ENCODE measurements around the gene CDC42EP1. TPM values are rescaled to one million over a fixed set of nuclear protein-coding genes. Genes with fewer than 3 reads are reported as not detected.
"Not testable (repeated sequence)": the region's sequence is repeated elsewhere in the genome, so short reads cannot be mapped to it uniquely, and the experiment has no call there.

CDC42EP1 gene
- polyA plus RNA-seq, 1 donor: 50.3 TPM

DNA sequence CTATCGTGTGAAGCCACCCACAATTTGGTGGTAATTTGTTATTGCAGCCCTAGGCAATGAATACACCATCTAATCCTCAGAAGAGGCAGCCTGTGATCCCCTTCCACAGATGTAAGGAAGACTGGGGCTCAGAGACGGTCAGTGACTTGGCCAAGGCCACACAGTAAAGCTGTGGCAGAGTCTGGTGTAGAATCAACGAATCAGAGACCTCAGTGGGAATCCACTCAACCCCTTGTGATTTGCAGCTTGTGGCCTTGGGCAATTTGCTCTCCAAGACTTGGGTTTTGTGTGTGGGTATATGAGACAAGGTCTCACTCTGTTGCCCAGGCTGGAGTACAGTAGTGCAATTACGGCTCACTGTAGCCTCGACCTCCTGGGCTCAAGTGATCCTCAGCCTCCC is 17.7 kb downstream of the CDC42EP1 start:
- no CpG with 5 or more reads among the region's 5 CpGs for WGBS (ENCODE audit: insufficient coverage, low lambda C conversion rate)
- peak in 1 of 2 donors; percentile 46 for DNase-seq
- no peaks in the 10 kb centered on the region for H3K27me3 ChIP-seq (ENCODE audit: control insufficient read depth, insufficient read depth, low read length)
- H3K9me3 ChIP-seq (ENCODE audit: control insufficient read depth, low read depth, low read length): no peaks in the 10 kb centered on the region
- H3K4me1 ChIP-seq (ENCODE audit: control insufficient read depth, insufficient read depth, low read length): peaks cover 45% of the 10 kb centered on the region
- peaks cover 7% of the 10 kb centered on the region for H3K36me3 ChIP-seq (ENCODE audit: control insufficient read depth, insufficient read depth, low read length)
- H3K4me3 ChIP-seq (ENCODE audit: low read length): peak overlapping the region; percentile 46
- peak overlapping the region; percentile 78 for H3K27ac ChIP-seq (ENCODE audit: low read length)

DNA sequence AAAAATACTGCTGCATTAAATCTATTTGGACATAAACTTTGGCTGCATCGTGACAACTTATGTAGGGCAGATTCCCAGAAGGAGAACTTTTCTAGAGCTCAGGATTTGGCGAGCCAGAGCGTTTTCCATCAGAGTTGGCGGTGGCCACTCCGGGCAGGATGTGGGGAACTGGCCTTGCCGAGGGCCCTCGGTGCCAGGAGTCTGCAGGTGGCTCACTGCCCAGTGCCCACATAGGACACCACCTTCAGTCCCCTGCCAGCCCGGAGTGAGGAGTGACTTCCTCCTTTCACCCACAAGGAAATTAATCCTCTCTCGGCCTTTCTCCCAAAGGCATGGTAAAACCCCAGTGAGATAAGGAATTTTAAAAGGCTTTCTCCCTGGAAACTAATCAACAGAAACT is 21.2 kb downstream of the CDC42EP1 start:
- Histone ChIP-seq H3K36me3 (ENCODE audit: control insufficient read depth, insufficient read depth, low read length) (peaks cover 2% of the 10 kb centered on the region), H3K9me3 (ENCODE audit: control insufficient read depth, low read depth, low read length) (no peaks in the 10 kb centered on the region), H3K4me3 (ENCODE audit: low read length) (no peak overlapping the region), H3K4me1 (ENCODE audit: control insufficient read depth, insufficient read depth, low read length) (peaks cover 32% of the 10 kb centered on the region), H3K27ac (ENCODE audit: low read length) (peak overlapping the region; percentile 66), H3K27me3 (ENCODE audit: control insufficient read depth, insufficient read depth, low read length) (no peaks in the 10 kb centered on the region)
- DNase-seq: peak in 1 of 2 donors; percentile 56
- no CpG with 5 or more reads among the region's 9 CpGs for WGBS (ENCODE audit: insufficient coverage, low lambda C conversion rate)

DNA sequence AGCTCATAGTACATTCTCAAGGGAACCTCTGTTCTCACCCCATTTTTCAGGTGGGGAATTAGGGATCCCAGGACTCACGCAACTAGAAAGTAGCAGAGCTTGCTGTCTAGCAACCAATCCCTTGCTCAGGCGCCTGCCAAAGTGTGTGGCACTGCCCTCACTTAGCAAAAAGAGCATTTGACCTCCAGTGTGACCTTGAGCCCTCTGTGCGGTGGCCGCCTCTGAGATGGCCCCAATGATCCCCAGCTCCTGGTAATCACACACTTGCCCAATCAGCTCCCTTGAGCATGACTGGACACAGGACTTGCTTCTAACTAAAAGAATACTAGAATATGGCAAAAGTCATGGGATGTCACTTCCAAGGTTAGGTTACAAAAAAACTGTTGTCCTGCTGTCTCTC is 22.2 kb downstream of the CDC42EP1 start:
- Histone ChIP-seq H3K36me3 (ENCODE audit: control insufficient read depth, insufficient read depth, low read length) (no peaks in the 10 kb centered on the region), H3K27ac (ENCODE audit: low read length) (peak overlapping the region; percentile 66), H3K4me3 (ENCODE audit: low read length) (no peak overlapping the region), H3K27me3 (ENCODE audit: control insufficient read depth, insufficient read depth, low read length) (no peaks in the 10 kb centered on the region), H3K9me3 (ENCODE audit: control insufficient read depth, low read depth, low read length) (no peaks in the 10 kb centered on the region), H3K4me1 (ENCODE audit: control insufficient read depth, insufficient read depth, low read length) (peaks cover 39% of the 10 kb centered on the region)
- peak in 1 of 2 donors; percentile 9 for DNase-seq
- no CpG with 5 or more reads among the region's 4 CpGs for WGBS (ENCODE audit: insufficient coverage, low lambda C conversion rate)

DNA sequence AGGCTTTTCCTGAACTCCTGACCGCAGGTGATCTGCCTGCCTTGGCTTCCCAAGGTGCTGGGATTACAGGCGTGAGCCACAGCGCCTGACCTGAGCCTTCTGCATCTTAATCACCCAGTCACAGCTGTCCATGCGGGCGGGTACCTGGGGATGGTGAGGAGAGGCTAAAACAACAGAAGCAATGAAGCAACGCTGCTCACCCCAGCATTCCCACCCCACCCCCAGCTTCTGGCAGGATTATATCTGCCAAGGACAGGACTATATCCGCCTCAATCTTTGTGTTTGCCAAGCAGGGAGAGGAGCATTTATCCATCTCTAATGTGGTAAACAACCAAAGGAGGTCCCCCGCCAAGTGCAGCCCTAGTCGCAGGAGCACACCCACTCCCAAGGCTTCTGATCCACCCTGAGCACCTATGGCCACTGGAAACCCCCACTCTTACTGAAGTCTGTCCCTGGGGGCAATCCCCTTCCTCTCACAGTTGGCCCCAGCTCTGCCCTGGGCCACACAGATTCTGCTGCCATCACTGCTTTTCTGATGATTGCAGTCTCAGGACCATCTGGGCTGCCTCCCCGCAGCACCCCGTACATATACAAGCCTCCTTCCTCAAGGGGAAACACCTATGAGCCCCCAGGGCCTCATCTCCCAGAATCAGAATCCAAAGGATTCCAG is 28.4 kb downstream of the CDC42EP1 start:
- no peaks in the 10 kb centered on the region for H3K9me3 ChIP-seq (ENCODE audit: control insufficient read depth, low read depth, low read length)
- no peaks in the 10 kb centered on the region for H3K36me3 ChIP-seq (ENCODE audit: control insufficient read depth, insufficient read depth, low read length)
- peak in 1 of 2 donors; percentile 64 for DNase-seq
- no CpG with 5 or more reads among the region's 11 CpGs for WGBS (ENCODE audit: insufficient coverage, low lambda C conversion rate)
- H3K4me3 ChIP-seq (ENCODE audit: low read length): no peak overlapping the region
- peak overlapping the region; percentile 55 for H3K27ac ChIP-seq (ENCODE audit: low read length)
- no peaks in the 10 kb centered on the region for H3K27me3 ChIP-seq (ENCODE audit: control insufficient read depth, insufficient read depth, low read length)
- H3K4me1 ChIP-seq (ENCODE audit: control insufficient read depth, insufficient read depth, low read length): peaks cover 32% of the 10 kb centered on the region

DNA sequence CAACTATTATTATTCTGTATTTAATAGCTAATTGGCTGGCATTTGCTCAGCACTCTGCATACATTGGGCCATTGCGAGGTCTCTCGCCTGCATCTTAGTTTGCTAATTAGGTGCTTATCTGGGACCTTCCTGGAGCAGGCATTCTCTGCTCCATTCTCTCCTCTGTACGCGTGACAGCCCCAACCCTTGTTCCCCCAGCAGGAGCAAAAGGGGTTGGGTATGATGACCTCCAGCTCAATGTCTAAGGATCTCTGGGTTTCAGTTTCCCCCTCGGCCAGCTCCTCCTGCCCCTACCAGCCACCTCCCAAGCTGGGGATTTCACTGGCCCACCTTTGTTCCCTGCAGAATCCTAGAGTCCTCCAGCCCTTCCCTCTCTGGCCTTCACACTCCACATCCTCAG is 29.4 kb downstream of the CDC42EP1 start:
- Histone ChIP-seq H3K9me3 (ENCODE audit: control insufficient read depth, low read depth, low read length) (no peaks in the 10 kb centered on the region), H3K4me3 (ENCODE audit: low read length) (no peak overlapping the region), H3K36me3 (ENCODE audit: control insufficient read depth, insufficient read depth, low read length) (no peaks in the 10 kb centered on the region), H3K4me1 (ENCODE audit: control insufficient read depth, insufficient read depth, low read length) (peaks cover 28% of the 10 kb centered on the region), H3K27me3 (ENCODE audit: control insufficient read depth, insufficient read depth, low read length) (no peaks in the 10 kb centered on the region), H3K27ac (ENCODE audit: low read length) (peak overlapping the region; percentile 55)
- DNase-seq: peak; percentile 71 to 89
- WGBS (ENCODE audit: insufficient coverage, low lambda C conversion rate): no CpG with 5 or more reads among the region's 5 CpGs

DNA sequence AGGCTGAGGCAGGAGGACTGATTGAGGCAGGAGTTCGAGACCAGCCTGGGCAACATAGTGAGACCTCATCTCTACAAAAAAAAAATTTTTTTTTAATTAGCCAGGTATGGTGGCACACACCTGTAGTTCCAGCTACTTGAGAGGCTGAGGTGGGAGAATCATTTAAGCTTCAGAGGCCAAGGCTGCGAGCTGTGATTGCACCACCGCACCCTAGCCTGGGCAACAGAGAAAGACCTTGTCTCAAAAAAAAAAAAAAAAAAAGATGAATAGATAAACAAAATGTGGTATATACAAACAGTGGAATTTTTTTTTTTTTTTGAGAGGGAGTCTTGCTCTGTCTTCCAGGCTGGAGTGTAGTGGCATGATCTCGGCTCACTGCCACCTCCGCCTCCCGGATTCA is 30.8 kb downstream of the CDC42EP1 start:
- H3K4me1 ChIP-seq (ENCODE audit: control insufficient read depth, insufficient read depth, low read length): peaks cover 28% of the 10 kb centered on the region
- H3K27me3 ChIP-seq (ENCODE audit: control insufficient read depth, insufficient read depth, low read length); H3K27ac ChIP-seq (ENCODE audit: low read length); H3K36me3 ChIP-seq (ENCODE audit: control insufficient read depth, insufficient read depth, low read length); DNase-seq; H3K9me3 ChIP-seq (ENCODE audit: control insufficient read depth, low read depth, low read length); H3K4me3 ChIP-seq (ENCODE audit: low read length): not testable (repeated sequence)
- WGBS (ENCODE audit: insufficient coverage, low lambda C conversion rate): no CpG with 5 or more reads among the region's 6 CpGs

DNA sequence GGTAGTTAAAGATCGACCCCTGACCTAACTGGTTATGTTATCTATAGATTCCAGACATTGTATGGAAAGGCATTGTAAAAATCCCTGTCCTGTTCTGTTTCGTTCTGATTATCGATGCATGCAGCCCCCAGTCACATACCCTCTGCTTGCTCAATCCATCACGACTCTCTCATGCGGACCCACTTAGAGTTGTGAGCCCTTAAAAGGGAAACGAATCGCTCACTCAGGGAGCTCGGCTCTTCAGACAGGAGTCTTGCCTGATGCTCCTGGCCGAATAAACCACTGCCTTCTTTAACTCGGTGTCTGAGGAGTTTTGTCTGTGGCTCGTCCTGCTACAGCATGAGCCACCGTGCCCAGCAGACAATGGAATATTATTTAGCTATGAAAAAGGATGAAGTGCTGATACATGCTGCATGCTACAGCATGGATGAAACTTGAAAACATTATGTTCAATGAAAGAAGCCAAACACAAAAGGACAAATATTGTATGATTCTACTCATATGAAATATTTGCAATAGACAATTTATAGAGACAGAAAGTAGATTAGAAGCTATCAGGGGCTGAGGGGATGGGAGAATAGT is 31.6 kb downstream of the CDC42EP1 start:
- WGBS (ENCODE audit: insufficient coverage, low lambda C conversion rate): no CpG with 5 or more reads among the region's 12 CpGs
- Histone ChIP-seq H3K36me3 (ENCODE audit: control insufficient read depth, insufficient read depth, low read length) (no peaks in the 10 kb centered on the region), H3K27me3 (ENCODE audit: control insufficient read depth, insufficient read depth, low read length) (no peaks in the 10 kb centered on the region), H3K4me3 (ENCODE audit: low read length) (no peak overlapping the region), H3K4me1 (ENCODE audit: control insufficient read depth, insufficient read depth, low read length) (peaks cover 25% of the 10 kb centered on the region), H3K9me3 (ENCODE audit: control insufficient read depth, low read depth, low read length) (no peaks in the 10 kb centered on the region), H3K27ac (ENCODE audit: low read length) (peak overlapping the region; percentile 25)
- DNase-seq: no peak

DNA sequence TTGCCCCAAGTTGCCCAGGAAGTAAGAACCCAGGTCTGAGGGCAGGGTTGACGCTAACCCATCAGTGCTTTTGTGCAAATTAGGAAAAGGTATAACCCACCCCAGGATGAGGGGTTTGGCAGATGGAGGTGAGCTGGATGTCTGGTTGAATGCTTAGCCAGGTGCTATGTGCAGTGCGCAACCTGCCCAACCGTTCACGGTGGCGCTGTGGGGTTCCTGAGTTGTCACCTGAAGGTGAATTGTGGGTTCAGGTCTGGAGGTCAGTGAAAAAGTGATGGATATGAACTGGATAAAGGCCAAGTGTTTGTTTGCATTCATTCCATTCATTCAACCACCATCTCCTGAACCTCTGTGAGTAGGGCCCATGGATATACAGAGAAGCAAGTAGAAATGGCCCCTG is 34.0 kb downstream of the CDC42EP1 start:
- DNase-seq: no peak
- no peak overlapping the region for H3K27ac ChIP-seq (ENCODE audit: low read length)
- H3K4me1 ChIP-seq (ENCODE audit: control insufficient read depth, insufficient read depth, low read length): peaks cover 11% of the 10 kb centered on the region
- no peaks in the 10 kb centered on the region for H3K36me3 ChIP-seq (ENCODE audit: control insufficient read depth, insufficient read depth, low read length)
- H3K27me3 ChIP-seq (ENCODE audit: control insufficient read depth, insufficient read depth, low read length): no peaks in the 10 kb centered on the region
- no peaks in the 10 kb centered on the region for H3K9me3 ChIP-seq (ENCODE audit: control insufficient read depth, low read depth, low read length)
- WGBS (ENCODE audit: insufficient coverage, low lambda C conversion rate): no CpG with 5 or more reads among the region's 5 CpGs
- H3K4me3 ChIP-seq (ENCODE audit: low read length): no peak overlapping the region

DNA sequence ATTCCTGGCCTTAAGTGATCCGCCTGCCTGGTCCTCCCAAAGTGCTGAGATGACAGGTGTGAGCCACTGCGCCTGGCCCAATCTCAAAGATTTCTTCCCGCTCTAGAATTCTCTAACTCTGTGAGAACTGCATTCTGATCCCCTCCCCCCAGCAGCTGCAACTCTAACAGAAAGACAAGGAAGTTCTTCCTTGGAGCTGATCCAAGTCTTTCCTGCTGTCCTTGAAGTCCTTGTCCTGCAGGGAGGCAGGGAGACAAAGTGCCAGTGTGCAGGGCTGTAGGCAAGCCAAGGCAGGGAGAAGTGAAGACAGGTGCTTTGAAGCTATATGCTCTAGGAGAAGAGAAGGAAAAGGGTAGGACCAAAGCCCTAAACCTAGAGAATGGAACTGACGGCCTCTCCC is 38.9 kb downstream of the CDC42EP1 start:
- WGBS (ENCODE audit: insufficient coverage, low lambda C conversion rate): no CpG with 5 or more reads among the region's 4 CpGs
- peak in 1 of 2 donors; percentile 36 for DNase-seq
- Histone ChIP-seq H3K27me3 (ENCODE audit: control insufficient read depth, insufficient read depth, low read length) (no peaks in the 10 kb centered on the region), H3K4me3 (ENCODE audit: low read length) (no peak overlapping the region), H3K27ac (ENCODE audit: low read length) (no peak overlapping the region), H3K4me1 (ENCODE audit: control insufficient read depth, insufficient read depth, low read length) (peaks cover 9% of the 10 kb centered on the region), H3K36me3 (ENCODE audit: control insufficient read depth, insufficient read depth, low read length) (no peaks in the 10 kb centered on the region), H3K9me3 (ENCODE audit: control insufficient read depth, low read depth, low read length) (no peaks in the 10 kb centered on the region)

DNA sequence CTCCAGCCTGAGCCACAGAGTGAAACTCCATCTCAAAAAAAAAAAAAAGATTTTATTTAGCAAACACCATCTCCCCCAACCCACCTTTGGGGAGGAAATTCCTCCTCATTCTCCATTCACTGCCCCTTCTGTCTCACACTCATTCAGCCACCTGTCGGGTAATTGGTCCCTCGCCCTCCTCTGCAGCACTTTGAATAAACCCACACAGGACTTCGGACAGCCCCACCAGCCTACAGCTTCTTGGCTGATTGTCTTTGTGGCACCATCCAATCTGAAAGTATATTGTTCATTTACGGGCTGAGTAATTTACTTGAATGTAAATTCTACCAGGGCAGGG is 40.9 kb downstream of the CDC42EP1 start:
- Histone ChIP-seq H3K9me3 (ENCODE audit: control insufficient read depth, low read depth, low read length) (no peaks in the 10 kb centered on the region), H3K4me3 (ENCODE audit: low read length) (no peak overlapping the region), H3K27ac (ENCODE audit: low read length) (peak overlapping the region; percentile 59), H3K4me1 (ENCODE audit: control insufficient read depth, insufficient read depth, low read length) (peaks cover 9% of the 10 kb centered on the region), H3K36me3 (ENCODE audit: control insufficient read depth, insufficient read depth, low read length) (no peaks in the 10 kb centered on the region), H3K27me3 (ENCODE audit: control insufficient read depth, insufficient read depth, low read length) (no peaks in the 10 kb centered on the region)
- WGBS (ENCODE audit: insufficient coverage, low lambda C conversion rate): no CpG with 5 or more reads among the region's 4 CpGs
- DNase-seq: no peak

Data from large intestine (tissue), 3 donors.